Naive thymus-derived CD4-positive, alpha-beta T cell (primary cell): ENCODE results near the gene FBXL15. TPM values are rescaled to one million over a fixed set of nuclear protein-coding genes. Genes with fewer than 3 reads are reported as not detected.

ENCODE experiments used
- microRNA-seq: library from miRNA; unstranded; fragments of <30 nt; microRNA quantifications from one replicate; pipeline ENCODE4 v1.2.0, GENCODE V29; 2022; ENCODE audit warnings: borderline microRNAs expressed
- polyA plus RNA-seq, 2 donors: library from polyadenylated mRNA; unstranded; fragments of 300-500 nt; fragmentation: Illumina TruSeq; gene quantifications; one replicate each; pipeline ENCODE4 v1.2.3, GENCODE V29; 2021
- total RNA-seq, 6 experiments: library from RNA in 5 of 6; stranded (reverse) in 5 of 6; gene quantifications; 1 replicate in 5 of 6; 2 replicates in 1 of 6; pipeline ENCODE4 v1.2.3 and lab custom pipeline; 2021 to 2026

FBXL15 gene
- total and polyA plus RNA-seq, 7 experiments from 2014 or later = 10.8 to 40.4 (median 17.2) TPM

Small RNAs within 50 kb of the gene (microRNA-seq; reads per million reads assigned to microRNA genes)
- 34,928 reads per million, percentile 96 among the genes with 10 or more reads in this experiment for gene MIR146B

Other genes starting within 250 kb of the FBXL15 start
- not detected for gene ELOVL3, start 194.5 kb upstream of the FBXL15 start, total RNA-seq
- gene ELOVL3, start 194.5 kb upstream of the FBXL15 start, polyA plus RNA-seq = not detected
- gene PITX3, start 179.3 kb upstream of the FBXL15 start, total RNA-seq = not detected
- gene PITX3, start 179.3 kb upstream of the FBXL15 start, polyA plus RNA-seq = not detected
- 10 to 100 TPM; 36.2 to 47.2 (median 37.8) TPM for gene GBF1, start 175.3 kb upstream of the FBXL15 start, total RNA-seq
- gene GBF1, start 175.3 kb upstream of the FBXL15 start, polyA plus RNA-seq = 10 to 100 TPM in 1 of 2 donors, 1 to 10 TPM in 1; 8.5 to 24.3 TPM
- 100 to 1,000 TPM; 146 to 271 (median 222) TPM for gene NFKB2, start 25.1 kb upstream of the FBXL15 start, total RNA-seq
- 10 to 100 TPM in 1 of 2 donors, 1 to 10 TPM in 1; 8.7 to 13.1 TPM for gene NFKB2, start 25.1 kb upstream of the FBXL15 start, polyA plus RNA-seq
- 10 to 100 TPM in 3 of 5 experiments, 1 to 10 TPM in 2; 3.5 to 16.9 (median 11.2) TPM for gene PSD, start 2.1 kb upstream of the FBXL15 start, total RNA-seq
- gene PSD, start 2.1 kb upstream of the FBXL15 start, polyA plus RNA-seq = 1 to 10 TPM; 3.9 to 4.5 TPM
- gene CUEDC2, start 11.7 kb downstream of the FBXL15 start, total RNA-seq = 10 to 100 TPM; 27.0 to 69.0 (median 31.9) TPM
- 10 to 100 TPM; 60.1 to 67.2 TPM for gene CUEDC2, start 11.7 kb downstream of the FBXL15 start, polyA plus RNA-seq
- gene C10orf95, start 30.7 kb downstream of the FBXL15 start, total RNA-seq = under 1 TPM in 4 of 5 experiments, not detected in 1; 0.19 to 0.78 (median 0.51) TPM
- under 1 TPM; 0.32 to 0.41 TPM for gene C10orf95, start 30.7 kb downstream of the FBXL15 start, polyA plus RNA-seq
- 10 to 100 TPM; 47.5 to 69.4 (median 58.9) TPM for gene ACTR1A, start 81.9 kb downstream of the FBXL15 start, total RNA-seq
- 10 to 100 TPM; 49.8 to 66.0 TPM for gene ACTR1A, start 81.9 kb downstream of the FBXL15 start, polyA plus RNA-seq
- 10 to 100 TPM; 10.7 to 17.5 (median 16.1) TPM for gene SUFU, start 83.1 kb downstream of the FBXL15 start, total RNA-seq
- 10 to 100 TPM in 1 of 2 donors, 1 to 10 TPM in 1; 2.9 to 10.8 TPM for gene SUFU, start 83.1 kb downstream of the FBXL15 start, polyA plus RNA-seq
- gene TRIM8, start 223.6 kb downstream of the FBXL15 start, total RNA-seq = 10 to 100 TPM; 55.2 to 88.7 (median 59.1) TPM
- 10 to 100 TPM; 23.9 to 50.5 TPM for gene TRIM8, start 223.6 kb downstream of the FBXL15 start, polyA plus RNA-seq